ENCODE results near the gene IWS1. TPM values are rescaled to one million over a fixed set of nuclear protein-coding genes. Genes with fewer than 3 reads are reported as not detected.

IWS1 gene
- total RNA-seq, 2 experiments from 2014 or later, result 48.4 to 53.3 TPM

GRCh38 chr2:127567351-127567854 lies 41.1 kb upstream of the IWS1 start:
- Mint-ChIP-seq H3K9me3 (ENCODE audit: insufficient read depth) (no peaks in the 10 kb centered on the region), H3K4me1 (ENCODE audit: low read depth) (peaks cover 23% of the 10 kb centered on the region), H3K27me3 (ENCODE audit: low read depth) (peaks cover 10% of the 10 kb centered on the region), H3K4me3 (no peak overlapping the region), H3K36me3 (ENCODE audit: low read depth) (peaks cover 5% of the 10 kb centered on the region), H3K27ac (no peak overlapping the region)
- DNase-seq (no peak), ATAC-seq (no peak)
- ChIA-PET CTCF (interaction anchor here (0.6 to 2.5 kb wide), 3 partner anchors 24 to 95 kb away, joined by 3 to 9 read pairs (median 3); partner anchors contain the start of gene IWS1), POLR2A (interaction anchor here (1.0 kb wide), 1 partner anchor 11 kb away, joined by 3 read pairs; no protein-coding TSS in a partner anchor)

DNA sequence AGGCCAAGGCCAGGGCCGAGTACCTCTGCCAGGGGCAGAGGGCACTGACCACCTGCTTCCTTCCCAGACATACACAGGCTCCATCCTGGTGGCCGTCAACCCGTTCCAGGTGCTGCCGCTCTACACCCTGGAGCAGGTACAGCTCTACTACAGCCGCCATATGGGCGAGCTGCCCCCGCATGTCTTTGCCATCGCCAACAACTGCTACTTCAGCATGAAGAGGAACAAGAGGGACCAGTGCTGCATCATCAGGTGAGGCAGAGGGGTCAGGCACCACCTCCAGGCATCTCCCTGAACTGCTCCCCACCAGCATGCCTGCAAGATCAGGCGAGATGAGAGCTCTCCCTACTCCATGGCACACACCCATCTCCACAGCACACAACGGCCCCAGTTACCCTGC lies 40.3 kb upstream of the IWS1 start:
- ATAC-seq (no peak), DNase-seq (no peak)
- ChIA-PET POLR2A (interaction anchor here (1.0 kb wide), 1 partner anchor 12 kb away, joined by 3 read pairs; no protein-coding TSS in a partner anchor), CTCF (interaction anchor here (1.7 to 2.5 kb wide), 2 partner anchors 25 to 88 kb away, joined by 4 to 9 read pairs; no protein-coding TSS in a partner anchor)
- Mint-ChIP-seq H3K4me3 (no peak overlapping the region), H3K27me3 (ENCODE audit: low read depth) (peaks cover 10% of the 10 kb centered on the region), H3K9me3 (ENCODE audit: insufficient read depth) (no peaks in the 10 kb centered on the region), H3K27ac (no peak overlapping the region), H3K4me1 (ENCODE audit: low read depth) (peaks cover 23% of the 10 kb centered on the region), H3K36me3 (ENCODE audit: low read depth) (peaks cover 5% of the 10 kb centered on the region)

DNA sequence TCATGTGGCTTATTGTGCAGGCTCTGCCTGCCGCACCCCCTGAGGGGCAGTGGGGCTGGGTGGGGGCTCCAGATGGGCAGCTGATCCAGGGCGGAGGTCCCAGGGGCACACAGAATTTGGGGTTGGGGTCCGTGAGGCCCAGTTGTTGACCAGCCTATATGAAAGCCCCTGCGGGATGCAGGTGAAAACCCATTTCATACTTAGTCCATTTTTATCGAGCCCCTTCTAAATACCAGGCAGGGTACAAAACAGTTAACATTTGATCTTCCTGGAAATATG lies 39.8 kb upstream of the IWS1 start:
- Mint-ChIP-seq H3K9me3 (ENCODE audit: insufficient read depth) (no peaks in the 10 kb centered on the region), H3K27ac (no peak overlapping the region), H3K4me3 (no peak overlapping the region), H3K36me3 (ENCODE audit: low read depth) (peaks cover 5% of the 10 kb centered on the region), H3K4me1 (ENCODE audit: low read depth) (peaks cover 23% of the 10 kb centered on the region), H3K27me3 (ENCODE audit: low read depth) (peaks cover 10% of the 10 kb centered on the region)
- ChIA-PET POLR2A (no interaction called here), CTCF (interaction anchor here (1.7 to 2.5 kb wide), 2 partner anchors 25 to 87 kb away, joined by 4 to 9 read pairs; no protein-coding TSS in a partner anchor)
- ATAC-seq (no peak), DNase-seq (no peak)

DNA sequence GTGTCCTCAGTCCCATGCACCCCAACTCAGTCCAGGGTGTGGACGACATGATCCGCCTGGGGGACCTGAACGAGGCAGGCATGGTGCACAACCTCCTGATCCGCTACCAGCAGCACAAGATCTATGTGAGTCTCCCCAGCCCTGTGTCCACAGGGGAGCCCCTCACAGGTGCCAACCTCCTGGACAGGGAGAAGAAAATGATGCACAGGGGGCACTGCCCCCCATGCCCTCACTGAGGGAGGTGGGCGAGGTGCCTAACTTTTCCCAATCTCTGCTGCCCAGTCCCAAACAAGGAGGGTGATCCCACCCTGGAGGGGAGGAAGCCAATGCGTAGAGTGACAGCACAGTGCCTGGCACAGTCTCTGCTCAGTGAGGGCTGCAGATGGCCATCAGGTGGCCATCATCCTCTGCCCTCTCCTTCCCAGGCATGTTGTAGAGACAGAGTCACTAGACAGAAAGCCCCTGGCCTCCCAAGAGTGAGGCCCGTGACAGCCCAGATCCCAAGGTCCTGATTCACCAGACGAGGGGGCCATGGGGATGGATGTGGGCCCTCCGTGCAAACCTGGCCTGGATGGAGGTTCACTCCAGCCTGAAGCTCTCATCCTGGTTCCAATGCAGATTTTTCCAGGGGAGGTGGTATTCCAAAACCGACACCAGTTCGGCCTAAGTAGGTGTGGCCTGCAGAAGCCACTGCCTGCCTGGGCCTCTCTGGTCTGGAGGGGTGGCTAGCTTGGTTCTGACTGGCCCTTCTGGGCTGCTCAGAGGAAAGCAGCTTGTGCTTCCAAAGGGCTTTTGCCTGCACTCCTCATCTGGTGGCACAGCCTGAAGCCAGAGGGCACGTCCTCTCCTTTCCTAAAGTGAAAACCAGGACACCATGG lies 39.2 kb upstream of the IWS1 start:
- ATAC-seq (no peak), DNase-seq (no peak)
- Mint-ChIP-seq H3K27me3 (ENCODE audit: low read depth) (peaks cover 10% of the 10 kb centered on the region), H3K4me3 (no peak overlapping the region), H3K4me1 (ENCODE audit: low read depth) (peaks cover 23% of the 10 kb centered on the region), H3K27ac (no peak overlapping the region), H3K9me3 (ENCODE audit: insufficient read depth) (no peaks in the 10 kb centered on the region), H3K36me3 (ENCODE audit: low read depth) (peaks cover 5% of the 10 kb centered on the region)
- ChIA-PET CTCF (interaction anchor here (1.7 kb wide), 1 partner anchor 86 kb away, joined by 4 read pairs; no protein-coding TSS in a partner anchor), POLR2A (no interaction called here)

DNA sequence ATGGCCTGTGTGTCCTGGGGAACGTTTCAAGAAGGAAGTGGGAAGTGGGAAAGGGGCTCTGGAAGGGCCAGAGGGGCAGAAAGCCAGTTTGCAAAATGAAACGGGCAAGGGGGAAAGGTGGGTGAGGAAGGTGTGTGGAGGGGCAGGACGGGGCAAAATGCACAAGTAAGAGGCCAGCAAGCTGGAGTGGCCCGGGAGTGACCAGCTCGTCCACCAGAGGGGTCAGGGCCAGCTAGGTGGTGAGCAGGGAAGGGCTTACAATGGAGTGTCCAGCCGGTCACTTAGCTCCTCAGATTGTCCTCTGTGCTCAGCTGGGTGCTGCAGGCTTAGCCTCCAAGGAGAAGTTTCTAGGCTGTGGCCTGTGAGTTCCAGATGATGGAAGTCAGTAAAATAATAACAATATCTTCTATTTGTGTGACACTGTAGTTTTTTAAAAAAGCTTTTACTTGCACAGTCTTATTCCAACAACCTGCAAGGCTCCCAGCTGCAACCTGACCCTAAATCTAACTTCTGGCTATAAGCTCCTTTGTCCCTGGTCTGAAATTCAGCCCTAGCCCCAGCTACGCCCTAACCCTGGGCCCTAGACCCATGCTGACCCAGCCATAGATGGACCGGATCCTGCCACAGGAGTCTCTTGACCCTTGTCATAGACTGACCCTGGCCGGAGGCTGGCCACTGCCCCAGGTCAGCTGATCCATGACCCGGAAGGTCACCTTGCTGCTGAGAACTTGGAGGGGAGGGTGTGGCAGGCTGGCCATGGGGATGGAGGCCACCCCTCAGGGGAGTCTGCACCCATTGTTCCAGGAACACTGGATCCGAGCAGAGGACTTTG lies 38.4 kb upstream of the IWS1 start:
- ChIA-PET POLR2A (interaction anchor here (2.3 kb wide), 1 partner anchor 39 kb away, joined by 16 read pairs; the partner anchor contains the start of gene IWS1), CTCF (interaction anchor here (1.7 to 1.8 kb wide), 2 partner anchors 27 to 85 kb away, joined by 7 to 9 read pairs; no protein-coding TSS in a partner anchor)
- DNase-seq, result no peak
- no peak for ATAC-seq
- Mint-ChIP-seq H3K9me3 (ENCODE audit: insufficient read depth) (no peaks in the 10 kb centered on the region), H3K27ac (peak overlapping the region; percentile 88), H3K4me3 (peak overlapping the region; percentile 40), H3K27me3 (ENCODE audit: low read depth) (peaks cover 11% of the 10 kb centered on the region), H3K4me1 (ENCODE audit: low read depth) (peaks cover 23% of the 10 kb centered on the region), H3K36me3 (ENCODE audit: low read depth) (peaks cover 5% of the 10 kb centered on the region)

- ATAC-seq, result peak; percentile 89
- peak overlapping the region; percentile 88 for H3K27ac Mint-ChIP-seq
These were observed 37.5 kb upstream of the IWS1 start for GRCh38 chr2:127563458-127564428.

GRCh38 chr2:127562936-127563335 lies 36.6 kb upstream of the IWS1 start:
- peaks cover 23% of the 10 kb centered on the region for H3K27me3 Mint-ChIP-seq (ENCODE audit: low read depth)
- H3K4me1 Mint-ChIP-seq (ENCODE audit: low read depth), result peaks cover 23% of the 10 kb centered on the region
- CTCF ChIA-PET, result interaction anchor here (0.8 to 1.8 kb wide), 9 partner anchors 8 to 87 kb away, joined by 3 to 10 read pairs (median 4); partner anchors contain the start of gene IWS1
- DNase-seq, result no peak
- peaks cover 5% of the 10 kb centered on the region for H3K36me3 Mint-ChIP-seq (ENCODE audit: low read depth)
- H3K9me3 Mint-ChIP-seq (ENCODE audit: insufficient read depth), result no peaks in the 10 kb centered on the region
- H3K4me3 Mint-ChIP-seq, result no peak overlapping the region
- peak overlapping the region; percentile 88 for H3K27ac Mint-ChIP-seq
- ATAC-seq, result no peak
- POLR2A ChIA-PET, result interaction anchor here (0.6 to 2.3 kb wide), 3 partner anchors 12 to 527 kb away, joined by 3 to 16 read pairs (median 4); partner anchors contain the start of gene IWS1

More at GRCh38 chr2:127563458-127564428, 37.5 kb upstream of the IWS1 start:
- Mint-ChIP-seq H3K4me1 (ENCODE audit: low read depth) (peaks cover 23% of the 10 kb centered on the region), H3K4me3 (peak overlapping the region; percentile 40), H3K27me3 (ENCODE audit: low read depth) (peaks cover 16% of the 10 kb centered on the region), H3K36me3 (ENCODE audit: low read depth) (peaks cover 5% of the 10 kb centered on the region), H3K9me3 (ENCODE audit: insufficient read depth) (no peaks in the 10 kb centered on the region)
- ChIA-PET POLR2A (interaction anchor here (0.6 to 2.3 kb wide), 3 partner anchors 13 to 527 kb away, joined by 3 to 16 read pairs (median 4); partner anchors contain the start of gene IWS1), CTCF (interaction anchor here (0.8 to 1.8 kb wide), 9 partner anchors 9 to 86 kb away, joined by 3 to 10 read pairs (median 4); partner anchors contain the start of gene IWS1)
- peak; percentile 71 for DNase-seq

- no peak for DNase-seq
- POLR2A ChIA-PET, result no interaction called here
- Mint-ChIP-seq H3K4me1 (ENCODE audit: low read depth) (peaks cover 20% of the 10 kb centered on the region), H3K9me3 (ENCODE audit: insufficient read depth) (peaks cover 5% of the 10 kb centered on the region), H3K27me3 (ENCODE audit: low read depth) (peaks cover 33% of the 10 kb centered on the region), H3K4me3 (no peak overlapping the region), H3K27ac (no peak overlapping the region), H3K36me3 (ENCODE audit: low read depth) (peaks cover 11% of the 10 kb centered on the region)
- CTCF ChIA-PET, result no interaction called here
- no peak for ATAC-seq
These were observed 35.1 kb upstream of the IWS1 start for GRCh38 chr2:127561371-127561770.

DNA sequence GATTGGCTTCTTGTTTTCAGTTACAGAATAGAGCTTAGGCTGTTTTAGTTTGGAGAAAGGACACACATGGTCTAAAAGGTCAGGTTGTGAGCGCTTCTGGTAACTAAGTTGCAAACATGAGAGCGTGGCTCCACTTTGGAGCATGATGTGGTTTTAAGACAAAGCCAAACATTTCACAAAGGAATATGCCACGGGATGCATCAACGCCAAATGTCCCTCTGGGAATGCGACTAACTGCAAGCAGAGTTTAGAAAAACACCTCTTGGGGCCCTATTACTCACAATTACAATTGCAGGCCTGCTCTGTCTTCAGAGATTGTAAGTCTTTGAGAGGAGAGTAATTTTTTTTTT lies 34.6 kb upstream of the IWS1 start:
- POLR2A ChIA-PET, result no interaction called here
- peaks cover 5% of the 10 kb centered on the region for H3K9me3 Mint-ChIP-seq (ENCODE audit: insufficient read depth)
- H3K27me3 Mint-ChIP-seq (ENCODE audit: low read depth), result peaks cover 35% of the 10 kb centered on the region
- no peak overlapping the region for H3K27ac Mint-ChIP-seq
- CTCF ChIA-PET, result no interaction called here
- ATAC-seq (no peak), DNase-seq (no peak)
- H3K4me3 Mint-ChIP-seq, result no peak overlapping the region
- peaks cover 20% of the 10 kb centered on the region for H3K4me1 Mint-ChIP-seq (ENCODE audit: low read depth)
- H3K36me3 Mint-ChIP-seq (ENCODE audit: low read depth), result peaks cover 11% of the 10 kb centered on the region

- peaks cover 23% of the 10 kb centered on the region for H3K4me1 Mint-ChIP-seq (ENCODE audit: low read depth)
- DNase-seq (no peak), ATAC-seq (no peak)
- CTCF ChIA-PET, result no interaction called here
- H3K27me3 Mint-ChIP-seq (ENCODE audit: low read depth), result peaks cover 40% of the 10 kb centered on the region
- POLR2A ChIA-PET, result no interaction called here
- H3K36me3 Mint-ChIP-seq (ENCODE audit: low read depth), result peaks cover 11% of the 10 kb centered on the region
- no peak overlapping the region for H3K27ac Mint-ChIP-seq
- peaks cover 5% of the 10 kb centered on the region for H3K9me3 Mint-ChIP-seq (ENCODE audit: insufficient read depth)
- H3K4me3 Mint-ChIP-seq, result no peak overlapping the region
These were observed 34.1 kb upstream of the IWS1 start for GRCh38 chr2:127560201-127560930.
